Lung (tissue), 12 donors: ENCODE data around the gene CD8A. TPM values are rescaled to one million over a fixed set of nuclear protein-coding genes. Genes with fewer than 3 reads are reported as not detected.

ENCODE experiments used
- ATAC-seq: fragments of 200-7000 bp; cut with Tn5 transposase; one replicate; pipeline ENCODE4 v1.9.1; 2020; ENCODE audit warnings: moderate number of reproducible peaks; ENCODE audit not compliant: insufficient read depth, low FRiP score
- DNase-seq, 3 donors: peaks; one replicate each; pipeline ENCODE4 v3.0.0-alpha.2; 2013 to 2017
- H3K27ac ChIP-seq, 2 donors: one replicate each; pipeline ENCODE4 v1.5.1; 2013; ENCODE audit warnings: mild to moderate bottlenecking in 2 of 2, moderate library complexity in 2 of 2, control low read depth in 1 of 2, inconsistent platforms in 1 of 2, low read depth in 1 of 2, low read length in 1 of 2
- H3K27me3 ChIP-seq, 3 donors: one replicate each; pipeline ENCODE4 v1.5.1; 2013; ENCODE audit warnings: low read length in 2 of 3; ENCODE audit not compliant: control insufficient read depth in 3 of 3, insufficient read depth in 3 of 3
- H3K36me3 ChIP-seq, 4 donors: one replicate each; pipeline ENCODE4 v1.5.1; 2013; ENCODE audit warnings: low read length in 4 of 4, mild to moderate bottlenecking in 1 of 4, moderate library complexity in 1 of 4; ENCODE audit not compliant: control insufficient read depth in 4 of 4, insufficient read depth in 4 of 4
- H3K4me1 ChIP-seq, 5 donors: one replicate each; pipeline ENCODE4 v1.5.1; 2013; ENCODE audit warnings: low read length in 5 of 5, mild to moderate bottlenecking in 2 of 5, moderate library complexity in 1 of 5; ENCODE audit not compliant: control insufficient read depth in 5 of 5, insufficient read depth in 5 of 5
- H3K4me3 ChIP-seq: one replicate; pipeline ENCODE4 v1.5.1; 2013; ENCODE audit warnings: mild to moderate bottlenecking, control low read depth, moderate library complexity
- H3K9ac ChIP-seq, 2 donors: one replicate each; pipeline ENCODE4 v1.5.1; 2013; ENCODE audit warnings: low read length in 2 of 2, control low read depth in 1 of 2; ENCODE audit not compliant: insufficient read depth in 1 of 2
- H3K9me3 ChIP-seq, 4 donors: one replicate each; pipeline ENCODE4 v1.5.1; 2013; ENCODE audit warnings: low read length in 3 of 4, mild to moderate bottlenecking in 1 of 4, moderate library complexity in 1 of 4; ENCODE audit not compliant: control insufficient read depth in 4 of 4, insufficient read depth in 3 of 4
- WGBS, 2 donors: extraction: QIAGEN DNeasy Blood & Tissue Kit; methylation state at CpG; one replicate each; pipeline ENCODE4 v1.1.7; 2013; 5-methylcytosine and 5-hydroxymethylcytosine counted together
- polyA plus RNA-seq, 2 donors: library from polyadenylated mRNA; stranded (reverse); fragments of 200-250 nt; gene quantifications; one replicate each; pipeline ENCODE4 v1.2.1, GENCODE V29; 2013
- total RNA-seq, 2 donors: library from RNA; depleted of rRNA in 1 of 2; stranded (reverse); fragments of >200 nt in 1 of 2; gene quantifications; one replicate each; pipeline ENCODE4 v1.2.1, GENCODE V29; 2014 to 2021
- TF ChIP-seq, protein P1 (sequence below): IDR thresholded peaks from 2 replicates; pipeline ENCODE4 v1.5.1; 2012; ENCODE audit warnings: mild to moderate bottlenecking; ENCODE audit errors: control extremely low read depth, extremely low read depth
- donor health status: control.
- donor health status: control.
- donor health status: Bipolar disorder and iron deficiency.
- donor health status: healthy.
- donor health status: DM: yes; HTN: yes; CAD: no.

Gene CD8A
- total and polyA plus RNA-seq, 4 donors = 1.1 to 3.7 (median 3.0) TPM

DNA sequence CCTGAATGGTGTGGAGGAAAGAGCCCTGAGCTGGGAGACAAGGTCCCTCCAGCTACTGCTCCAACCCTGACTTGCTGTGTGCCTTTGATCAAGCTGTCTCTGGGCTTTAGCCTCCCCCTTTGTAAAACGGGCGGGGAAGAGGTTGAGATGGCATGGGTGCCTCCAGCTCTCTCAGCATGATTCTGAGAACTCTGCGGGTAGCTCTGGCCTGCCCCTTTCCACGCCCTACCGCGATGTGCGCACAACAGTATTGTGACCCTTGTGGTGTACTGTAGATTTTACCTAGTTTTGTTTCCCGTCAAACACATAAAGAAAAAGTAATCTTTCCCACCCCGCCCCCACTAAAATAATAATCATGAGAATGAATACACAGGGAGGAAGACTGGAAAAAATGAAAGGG lies 5.3 kb downstream of the CD8A start:
- WGBS, 2 donors = 89 to 90% methylated on average over 9 of the region's 9 CpGs
- peaks cover 0 to 39% (median 17%) of the 10 kb centered on the region in 3 donors for H3K27me3 ChIP-seq
- TF ChIP-seq, protein P1, sequence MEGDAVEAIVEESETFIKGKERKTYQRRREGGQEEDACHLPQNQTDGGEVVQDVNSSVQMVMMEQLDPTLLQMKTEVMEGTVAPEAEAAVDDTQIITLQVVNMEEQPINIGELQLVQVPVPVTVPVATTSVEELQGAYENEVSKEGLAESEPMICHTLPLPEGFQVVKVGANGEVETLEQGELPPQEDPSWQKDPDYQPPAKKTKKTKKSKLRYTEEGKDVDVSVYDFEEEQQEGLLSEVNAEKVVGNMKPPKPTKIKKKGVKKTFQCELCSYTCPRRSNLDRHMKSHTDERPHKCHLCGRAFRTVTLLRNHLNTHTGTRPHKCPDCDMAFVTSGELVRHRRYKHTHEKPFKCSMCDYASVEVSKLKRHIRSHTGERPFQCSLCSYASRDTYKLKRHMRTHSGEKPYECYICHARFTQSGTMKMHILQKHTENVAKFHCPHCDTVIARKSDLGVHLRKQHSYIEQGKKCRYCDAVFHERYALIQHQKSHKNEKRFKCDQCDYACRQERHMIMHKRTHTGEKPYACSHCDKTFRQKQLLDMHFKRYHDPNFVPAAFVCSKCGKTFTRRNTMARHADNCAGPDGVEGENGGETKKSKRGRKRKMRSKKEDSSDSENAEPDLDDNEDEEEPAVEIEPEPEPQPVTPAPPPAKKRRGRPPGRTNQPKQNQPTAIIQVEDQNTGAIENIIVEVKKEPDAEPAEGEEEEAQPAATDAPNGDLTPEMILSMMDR = no peak
- no peak overlapping the region for H3K9ac ChIP-seq
- DNase-seq = no peak
- peaks cover 4 to 28% (median 19%) of the 10 kb centered on the region in 5 donors for H3K4me1 ChIP-seq
- no peak for ATAC-seq
- H3K27ac ChIP-seq = no peak overlapping the region
- H3K36me3 ChIP-seq = no peaks in the 10 kb centered on the region
- H3K9me3 ChIP-seq = peaks cover 0 to 5% (median 0%) of the 10 kb centered on the region in 4 donors
- H3K4me3 ChIP-seq = no peak overlapping the region

DNA sequence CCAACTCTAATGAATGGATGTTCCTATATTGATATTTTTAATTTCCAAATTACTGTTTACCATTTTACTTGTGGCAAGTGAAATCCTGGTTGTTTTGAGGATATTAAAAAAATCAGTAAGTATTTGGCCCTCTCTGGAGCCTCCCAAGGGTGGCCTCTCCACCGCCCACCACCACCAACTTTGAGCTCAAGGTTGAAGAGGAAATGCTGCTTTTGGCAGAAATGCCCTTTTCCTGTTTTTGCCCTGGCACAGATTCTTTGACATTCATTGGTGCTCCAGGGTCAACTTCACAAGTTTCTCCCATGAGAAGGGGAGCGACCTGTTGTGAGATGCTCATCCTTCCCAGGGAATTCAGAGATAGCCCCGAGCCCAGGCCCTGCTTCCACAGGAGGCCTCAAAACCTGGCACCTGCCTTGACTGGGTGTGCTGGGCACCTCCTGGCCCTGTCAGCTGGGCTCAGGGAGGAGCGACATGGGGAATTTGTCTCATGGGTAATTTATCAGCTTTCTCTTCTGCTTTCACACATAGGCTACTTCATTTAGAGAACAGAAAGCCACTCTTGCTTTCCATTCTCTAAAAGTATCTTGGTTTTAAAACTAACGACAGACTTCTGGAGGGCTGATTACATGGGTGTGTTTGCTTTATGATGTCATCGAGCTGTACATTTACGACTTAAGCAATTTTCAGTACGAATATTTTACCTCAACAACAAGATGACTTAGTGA lies 6.9 kb downstream of the CD8A start:
- 71 to 82% methylated on average over 8 of the region's 8 CpGs for WGBS, 2 donors
- H3K27ac ChIP-seq = no peak overlapping the region
- ATAC-seq = no peak

DNA sequence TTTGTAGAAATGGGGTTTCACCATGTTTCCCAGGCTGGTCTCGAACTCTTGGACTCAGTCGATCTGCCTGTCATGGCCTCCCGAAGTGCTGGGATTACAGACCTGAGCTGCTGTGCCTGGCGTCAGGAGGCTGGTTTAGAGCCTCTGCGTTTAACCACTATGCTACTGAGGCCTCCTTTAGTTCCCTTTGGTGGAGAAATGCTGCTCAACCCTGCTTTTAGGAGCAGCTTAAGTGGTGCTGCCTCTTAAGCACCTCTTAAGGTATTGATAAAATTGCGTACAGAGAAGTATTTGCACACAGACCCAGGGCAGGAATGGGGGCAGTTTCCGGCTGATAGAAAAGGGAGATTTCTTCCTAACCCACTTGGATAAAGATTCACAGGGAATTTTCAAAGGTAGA lies 8.0 kb downstream of the CD8A start:
- ATAC-seq (no peak), DNase-seq (peak; percentile 25 to 67 (median 46))
- H3K9ac ChIP-seq = no peak overlapping the region
- no peaks in the 10 kb centered on the region for H3K36me3 ChIP-seq
- TF ChIP-seq, protein P1 = no peak
- no peak overlapping the region for H3K4me3 ChIP-seq
- H3K4me1 ChIP-seq = peaks cover 0 to 12% (median 12%) of the 10 kb centered on the region in 5 donors
- peaks cover 0 to 15% (median 3%) of the 10 kb centered on the region in 3 donors for H3K27me3 ChIP-seq
- H3K9me3 ChIP-seq = peaks cover 0 to 5% (median 0%) of the 10 kb centered on the region in 4 donors
- 74 to 91% methylated on average over 7 of the region's 7 CpGs for WGBS, 2 donors
- no peak overlapping the region for H3K27ac ChIP-seq

More for the DNA sequence above, 6.9 kb downstream of the CD8A start:
- H3K4me1 ChIP-seq = peaks cover 6 to 22% (median 12%) of the 10 kb centered on the region in 5 donors
- peaks cover 0 to 5% (median 0%) of the 10 kb centered on the region in 4 donors for H3K9me3 ChIP-seq
- TF ChIP-seq, protein P1 = no peak
- H3K27me3 ChIP-seq = peaks cover 0 to 23% (median 6%) of the 10 kb centered on the region in 3 donors
- no peak for DNase-seq
- no peak overlapping the region for H3K4me3 ChIP-seq
- H3K9ac ChIP-seq = no peak overlapping the region
- H3K36me3 ChIP-seq = no peaks in the 10 kb centered on the region
